DND-41 (cell line): ENCODE results near the gene MRPL45.

Source experiments
- ATAC-seq: fragments of 200-7000 bp; cut with Tn5 transposase; 3 replicates; pipeline ENCODE4 v1.9.1; 2021; ENCODE audit warnings: low read depth; ENCODE audit not compliant: insufficient read depth
- DNase-seq: peaks from one replicate; pipeline ENCODE4 v3.0.0-alpha.2; 2020
- H2AFZ ChIP-seq: 2 replicates; pipeline ENCODE4 v1.6.0; 2012; ENCODE audit warnings: low read depth, low read length
- H3K27ac ChIP-seq: 2 replicates; pipeline ENCODE4 v1.5.1; 2012; ENCODE audit warnings: low read length, inconsistent platforms
- H3K27me3 ChIP-seq: fragments of 200-600 bp; sonication (generic); 2 replicates; pipeline ENCODE4 v1.6.0; 2012; ENCODE audit warnings: low read length, mild to moderate bottlenecking, inconsistent platforms; ENCODE audit not compliant: insufficient read depth, poor library complexity
- H3K36me3 ChIP-seq: 2 replicates; pipeline ENCODE4 v1.5.1; 2012; ENCODE audit warnings: low read length, inconsistent platforms; ENCODE audit not compliant: insufficient read depth
- H3K4me1 ChIP-seq: 2 replicates; pipeline ENCODE4 v1.5.1; 2012; ENCODE audit warnings: mild to moderate bottlenecking, low read length; ENCODE audit not compliant: insufficient read depth
- H3K4me2 ChIP-seq: 2 replicates; pipeline ENCODE4 v1.6.0; 2012; ENCODE audit warnings: mild to moderate bottlenecking, moderate library complexity, low read length, inconsistent platforms; ENCODE audit not compliant: insufficient read depth
- H3K4me3 ChIP-seq, 2 experiments: fragments of 200-600 bp in 1 of 2; shearing (Covaris generic) in 1 of 2; 2 replicates each; pipeline ENCODE4 v1.5.1; 2012 to 2016; ENCODE audit warnings: inconsistent platforms in 2 of 2, low read length in 2 of 2, mild to moderate bottlenecking in 2 of 2, low read depth in 1 of 2, moderate library complexity in 1 of 2
- H3K79me2 ChIP-seq: 2 replicates; pipeline ENCODE4 v1.6.0; 2012; ENCODE audit warnings: low read length, inconsistent platforms; ENCODE audit not compliant: insufficient read depth
- H3K9ac ChIP-seq: 2 replicates; pipeline ENCODE4 v1.6.0; 2012; ENCODE audit warnings: low read depth, mild to moderate bottlenecking, inconsistent platforms, low read length, moderate library complexity
- H3K9me3 ChIP-seq: 2 replicates; pipeline ENCODE4 v1.5.1; 2012; ENCODE audit warnings: low read length, moderate library complexity, mild to moderate bottlenecking, inconsistent platforms; ENCODE audit not compliant: insufficient read depth, severe bottlenecking
- H4K20me1 ChIP-seq: 2 replicates; pipeline ENCODE4 v1.6.0; 2012; ENCODE audit warnings: low read length; ENCODE audit not compliant: insufficient read depth
- EZH2 ChIP-seq: IDR thresholded peaks from 3 replicates; pipeline ENCODE4 v1.6.1; 2012; ENCODE audit warnings: borderline replicate concordance, low read depth, mild to moderate bottlenecking, moderate library complexity, low read length, inconsistent platforms; ENCODE audit not compliant: severe bottlenecking
- TF ChIP-seq, protein P1 (sequence below): IDR thresholded peaks from 2 replicates; pipeline ENCODE4 v1.5.1; 2012; ENCODE audit warnings: borderline replicate concordance, low read length, moderate library complexity, mild to moderate bottlenecking; ENCODE audit not compliant: poor library complexity, severe bottlenecking; ENCODE audit errors: extremely low read depth

The MRPL45 gene

DNA sequence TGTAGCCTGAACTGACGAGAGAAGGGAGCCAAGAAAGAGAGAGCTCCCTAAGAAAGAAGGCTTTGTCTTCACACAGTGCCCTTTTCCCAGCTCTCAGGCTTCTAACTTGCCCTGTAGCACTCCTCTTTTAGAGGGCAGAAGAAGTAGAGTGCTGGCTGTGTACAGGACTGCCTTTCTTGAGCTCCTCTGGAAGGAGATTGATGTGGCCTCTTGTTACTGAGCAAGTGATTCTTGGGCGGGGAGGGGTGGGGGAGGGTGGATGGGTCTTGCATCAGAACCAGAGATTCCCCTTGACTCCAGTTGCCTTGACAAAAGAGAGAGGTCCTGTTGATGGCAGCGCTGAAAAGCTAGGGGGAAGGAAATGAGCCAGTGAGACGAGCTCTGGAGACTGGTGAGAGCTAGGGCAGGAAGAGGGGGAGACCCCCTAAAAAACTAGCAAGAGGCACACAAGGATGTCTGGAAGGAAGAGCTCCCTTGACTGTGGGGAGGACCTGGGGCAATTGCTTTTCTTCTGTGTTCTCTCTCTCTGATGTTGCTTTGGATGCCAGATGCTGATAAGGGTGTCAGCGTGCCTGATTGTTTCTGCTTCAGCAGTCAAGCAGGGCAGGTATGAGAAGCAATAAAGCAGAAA lies 28.4 kb downstream of the MRPL45 start:
- no peaks in the 10 kb centered on the region for H3K9me3 ChIP-seq
- no peak overlapping the region for H3K4me3 ChIP-seq
- H3K36me3 ChIP-seq = peaks cover 27% of the 10 kb centered on the region
- no peak for TF ChIP-seq EZH2
- TF ChIP-seq, protein P1, sequence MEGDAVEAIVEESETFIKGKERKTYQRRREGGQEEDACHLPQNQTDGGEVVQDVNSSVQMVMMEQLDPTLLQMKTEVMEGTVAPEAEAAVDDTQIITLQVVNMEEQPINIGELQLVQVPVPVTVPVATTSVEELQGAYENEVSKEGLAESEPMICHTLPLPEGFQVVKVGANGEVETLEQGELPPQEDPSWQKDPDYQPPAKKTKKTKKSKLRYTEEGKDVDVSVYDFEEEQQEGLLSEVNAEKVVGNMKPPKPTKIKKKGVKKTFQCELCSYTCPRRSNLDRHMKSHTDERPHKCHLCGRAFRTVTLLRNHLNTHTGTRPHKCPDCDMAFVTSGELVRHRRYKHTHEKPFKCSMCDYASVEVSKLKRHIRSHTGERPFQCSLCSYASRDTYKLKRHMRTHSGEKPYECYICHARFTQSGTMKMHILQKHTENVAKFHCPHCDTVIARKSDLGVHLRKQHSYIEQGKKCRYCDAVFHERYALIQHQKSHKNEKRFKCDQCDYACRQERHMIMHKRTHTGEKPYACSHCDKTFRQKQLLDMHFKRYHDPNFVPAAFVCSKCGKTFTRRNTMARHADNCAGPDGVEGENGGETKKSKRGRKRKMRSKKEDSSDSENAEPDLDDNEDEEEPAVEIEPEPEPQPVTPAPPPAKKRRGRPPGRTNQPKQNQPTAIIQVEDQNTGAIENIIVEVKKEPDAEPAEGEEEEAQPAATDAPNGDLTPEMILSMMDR = no peak
- no peak overlapping the region for H2AFZ ChIP-seq
- H3K4me1 ChIP-seq = no peaks in the 10 kb centered on the region
- DNase-seq = no peak
- no peak overlapping the region for H3K4me2 ChIP-seq
- H3K27ac ChIP-seq = no peak overlapping the region
- no peaks in the 10 kb centered on the region for H3K27me3 ChIP-seq
- H3K79me2 ChIP-seq = no peaks in the 10 kb centered on the region
- H3K9ac ChIP-seq = no peak overlapping the region
- no peaks in the 10 kb centered on the region for H4K20me1 ChIP-seq
- ATAC-seq = 0 out of 3 replicates have a peak, but pooled peaks have one; percentile 13

DNA sequence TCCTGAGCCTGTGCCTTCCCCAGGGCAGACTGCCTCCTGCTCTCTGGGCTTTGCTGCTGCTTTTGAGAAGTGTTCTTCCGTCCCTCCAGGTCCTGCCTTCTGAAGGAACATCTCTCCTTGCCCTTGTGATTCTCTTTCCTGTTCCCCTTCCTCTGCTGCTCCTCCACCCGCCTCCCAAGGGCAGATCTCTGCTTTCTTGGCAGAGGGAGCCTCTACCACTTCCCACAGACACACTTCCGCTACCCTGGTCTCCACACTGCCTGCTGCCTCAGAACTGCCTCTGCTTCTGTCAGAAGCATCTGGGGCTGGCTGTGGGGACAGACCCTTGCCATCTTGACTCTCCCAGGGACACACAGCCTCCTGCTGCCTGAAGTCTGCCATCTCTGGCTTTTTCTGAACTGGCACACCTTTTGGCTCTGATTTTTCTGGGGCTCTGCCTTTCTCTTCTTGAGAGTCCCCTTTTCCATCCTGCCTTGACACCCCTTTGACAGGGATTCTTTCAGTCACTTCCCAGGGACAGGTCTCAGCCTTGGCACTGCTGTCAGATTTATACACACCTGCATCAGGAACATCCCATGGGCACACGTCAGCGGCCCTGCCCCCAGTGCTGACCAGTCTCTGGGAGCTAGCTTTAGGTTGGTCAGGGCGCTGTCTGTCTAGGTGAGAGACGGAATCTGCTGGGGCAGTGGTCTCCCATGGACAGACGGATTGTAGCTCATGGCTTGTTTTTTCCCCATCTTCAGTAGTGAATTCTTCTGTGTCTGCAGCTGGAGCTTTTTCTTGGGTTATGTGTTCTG lies 30.2 kb downstream of the MRPL45 start:
- H3K4me1 ChIP-seq = no peaks in the 10 kb centered on the region
- TF ChIP-seq, protein P1 = no peak
- no peaks in the 10 kb centered on the region for H4K20me1 ChIP-seq
- H3K36me3 ChIP-seq = peaks cover 16% of the 10 kb centered on the region
- no peak overlapping the region for H3K4me2 ChIP-seq
- H2AFZ ChIP-seq = no peak overlapping the region
- no peak overlapping the region for H3K27ac ChIP-seq
- no peaks in the 10 kb centered on the region for H3K27me3 ChIP-seq
- no peak overlapping the region for H3K9ac ChIP-seq
- peak; percentile 22; the same call in 1 of the 3 replicates for ATAC-seq
- H3K4me3 ChIP-seq = no peak overlapping the region
- peak; percentile 29 for DNase-seq
- H3K79me2 ChIP-seq = no peaks in the 10 kb centered on the region
- H3K9me3 ChIP-seq = no peaks in the 10 kb centered on the region

DNA sequence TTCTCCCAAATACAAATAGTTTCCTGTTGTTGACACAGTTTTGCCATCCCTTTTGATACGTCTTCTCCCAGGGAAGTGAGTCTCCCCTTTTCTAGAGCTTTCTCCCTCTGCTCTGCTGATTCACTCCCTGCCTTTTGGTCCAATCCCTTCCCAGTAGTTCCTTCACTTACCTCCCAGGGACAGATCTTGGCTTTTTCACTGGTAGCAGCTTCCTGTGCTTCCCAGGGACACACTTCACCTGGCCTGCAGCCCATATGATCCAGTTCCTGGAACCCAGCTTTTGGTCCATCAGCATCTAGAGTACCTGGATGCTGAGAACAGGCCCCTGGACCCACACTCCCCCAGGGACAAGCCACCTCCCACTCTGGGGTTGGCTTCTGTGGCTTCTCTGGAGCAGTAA lies 31.0 kb downstream of the MRPL45 start:
- Histone ChIP-seq H3K36me3 (peaks cover 10% of the 10 kb centered on the region), H4K20me1 (no peaks in the 10 kb centered on the region), H3K4me3 (no peak overlapping the region), H3K9me3 (no peaks in the 10 kb centered on the region), H3K79me2 (no peaks in the 10 kb centered on the region), H2AFZ (no peak overlapping the region), H3K27ac (no peak overlapping the region), H3K4me2 (no peak overlapping the region), H3K27me3 (no peaks in the 10 kb centered on the region), H3K4me1 (no peaks in the 10 kb centered on the region), H3K9ac (no peak overlapping the region)
- TF ChIP-seq, protein P1 = no peak
- no peak for TF ChIP-seq EZH2
- no peak for DNase-seq
- no peak for ATAC-seq
